ENCODE results near the gene RNF208.

DNA sequence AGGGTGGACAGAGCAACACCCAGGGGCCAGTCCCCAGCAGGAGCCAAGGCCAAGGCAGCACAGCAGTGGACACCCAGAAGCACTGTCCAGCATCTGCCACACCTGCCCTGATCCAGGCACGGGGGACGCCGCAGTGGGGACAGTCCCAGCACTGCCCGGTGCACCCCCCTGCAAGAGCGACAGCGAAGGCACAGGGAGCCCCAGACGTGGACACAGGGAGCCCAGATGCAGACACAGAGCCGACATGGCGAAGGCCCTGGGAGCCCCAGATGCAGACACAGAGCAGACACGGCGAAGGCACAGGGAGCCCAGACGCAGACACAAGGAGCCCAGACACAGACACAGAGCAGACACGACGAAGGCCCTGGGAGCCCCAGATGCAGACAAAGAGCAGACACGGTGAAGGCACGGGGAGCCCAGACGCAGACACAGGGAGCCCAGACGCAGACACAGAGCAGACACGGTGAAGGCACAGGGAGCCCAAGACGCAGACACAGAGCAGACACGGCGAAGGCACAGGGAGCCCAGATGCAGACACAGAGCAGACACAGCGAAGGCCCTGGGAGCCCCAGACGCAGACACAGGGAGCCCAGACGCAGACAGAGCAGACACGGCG is 38.0 kb downstream of the RNF208 start:
- TF ChIP-seq POLR2A (IDR thresholded peaks at IDR 0.05; ENCODE audit: low read length) = no peak
- no peak for TF ChIP-seq GATA1 (IDR thresholded peaks at IDR 0.05; ENCODE audit: low read depth, low read length)
